ENCODE data around the gene TMEM25. TPM values are rescaled to one million over a fixed set of nuclear protein-coding genes. Genes with fewer than 3 reads are reported as not detected.
"Not testable (repeated sequence)": the region's sequence is repeated elsewhere in the genome, so short reads cannot be mapped to it uniquely, and the experiment has no call there.

Gene TMEM25
- total RNA-seq, 1 experiment from 2014 or later, result 17.5 TPM

DNA sequence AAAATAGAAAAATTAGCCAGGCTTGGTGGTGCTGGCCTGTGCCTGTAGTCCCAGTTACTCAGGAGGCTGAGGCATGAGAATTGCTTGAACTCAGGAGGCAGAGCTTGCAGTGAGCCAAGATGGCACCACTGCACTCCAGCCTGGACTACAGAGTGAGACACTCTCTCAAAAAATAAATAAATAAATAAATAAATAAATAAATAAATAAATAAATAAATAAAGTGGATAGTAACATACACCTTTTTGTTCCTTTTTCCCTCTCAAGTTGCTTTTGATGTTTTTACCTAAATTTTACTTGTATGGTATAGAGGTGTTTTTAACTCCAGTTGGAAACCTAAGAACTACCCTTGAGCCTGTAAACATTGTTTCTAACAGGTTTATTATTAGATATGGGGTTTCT, 47.0 kb downstream of the TMEM25 start:
- H3K4me3 ChIP-seq (ENCODE audit: insufficient read depth, low read depth, low read length); H3K36me3 ChIP-seq (replicated peaks; ENCODE audit: control insufficient read depth, insufficient read depth, low read length); H3K27me3 ChIP-seq (ENCODE audit: control insufficient read depth, insufficient read depth, low read length); DNase-seq: not testable (repeated sequence)

DNA sequence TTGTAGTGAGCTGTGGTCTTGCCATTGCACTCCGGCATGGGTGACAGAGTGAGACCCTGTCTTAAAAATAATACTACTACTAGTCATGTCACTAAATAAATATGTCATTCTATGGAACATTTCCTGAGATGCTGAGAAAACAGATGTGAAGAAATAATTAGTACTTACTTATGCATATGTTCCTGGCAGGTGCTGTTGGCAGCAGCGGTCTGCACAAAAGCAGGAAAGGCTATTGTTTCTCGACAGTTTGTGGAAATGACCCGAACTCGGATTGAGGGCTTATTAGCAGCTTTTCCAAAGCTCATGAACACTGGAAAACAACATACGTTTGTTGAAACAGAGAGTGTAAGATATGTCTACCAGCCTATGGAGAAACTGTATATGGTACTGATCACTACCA, 50.1 kb downstream of the TMEM25 start:
- no peak overlapping the region for H3K4me3 ChIP-seq (ENCODE audit: insufficient read depth, low read depth, low read length)
- H3K36me3 ChIP-seq (replicated peaks; ENCODE audit: control insufficient read depth, insufficient read depth, low read length), result peaks cover 22% of the 10 kb centered on the region
- no peak for DNase-seq
- H3K27me3 ChIP-seq (ENCODE audit: control insufficient read depth, insufficient read depth, low read length), result no peaks in the 10 kb centered on the region

Other genes with a start within 250 kb of the TMEM25 start
- gene CD3E, start 226.5 kb upstream of the TMEM25 start, total RNA-seq (2014; rRNA removed; shearing (Covaris generic)), result not detected in 2 replicates
- gene CD3D, start 188.5 kb upstream of the TMEM25 start, total RNA-seq (2014; rRNA removed; shearing (Covaris generic)), result 1.5 TPM in 1 of 2 replicates, not detected in the other
- gene CD3G, start 186.8 kb upstream of the TMEM25 start, total RNA-seq (2014; rRNA removed; shearing (Covaris generic)), result not detected in 2 replicates
- gene UBE4A, start 171.6 kb upstream of the TMEM25 start, total RNA-seq (2014; rRNA removed; shearing (Covaris generic)), result 34.3 and 39.1 TPM in 2 replicates
- 98.8 and 118 TPM in 2 replicates for gene ATP5MG, start 129.6 kb upstream of the TMEM25 start, total RNA-seq (2014; rRNA removed; shearing (Covaris generic))
- gene KMT2A, start 94.7 kb upstream of the TMEM25 start, total RNA-seq (2014; rRNA removed; shearing (Covaris generic)), result 20.6 and 31.1 TPM in 2 replicates
- not detected in 2 replicates for gene TTC36, start 3.7 kb upstream of the TMEM25 start, total RNA-seq (2014; rRNA removed; shearing (Covaris generic))
- gene IFT46, start 34.7 kb downstream of the TMEM25 start, total RNA-seq (2014; rRNA removed; shearing (Covaris generic)), result 3.9 and 8.9 TPM in 2 replicates
- 136 and 152 TPM in 2 replicates for gene ARCN1, start 41.2 kb downstream of the TMEM25 start, total RNA-seq (2014; rRNA removed; shearing (Covaris generic))
- gene PHLDB1, start 76.4 kb downstream of the TMEM25 start, total RNA-seq (2014; rRNA removed; shearing (Covaris generic)), result 48.7 and 55.0 TPM in 2 replicates
- not detected in 2 replicates for gene TREH, start 148.5 kb downstream of the TMEM25 start, total RNA-seq (2014; rRNA removed; shearing (Covaris generic))

All from H7 (cell line).